22Rv1 (cell line): ENCODE measurements around the gene CAPN13.

Experiments
- H3K27ac ChIP-seq: fragments of 450-650 bp; 2 replicates; pipeline ENCODE4 v1.5.1; 2017
- CTCF ChIP-seq: fragments of 450-650 bp; IDR thresholded peaks from 2 replicates; pipeline ENCODE4 v1.5.1; 2017; ENCODE audit warnings: mild to moderate bottlenecking
- ZFX ChIP-seq: fragments of 450-650 bp; IDR thresholded peaks from 2 replicates; pipeline ENCODE4 v1.6.1; 2017; ENCODE audit warnings: antibody characterized with exemption, borderline replicate concordance

Gene CAPN13

GRCh38 chr2:30821960-30822359 lies 14.7 kb upstream of the CAPN13 start:
- H3K27ac ChIP-seq = no peak overlapping the region
- TF ChIP-seq CTCF (no peak), ZFX (no peak)

- H3K27ac ChIP-seq = no peak overlapping the region
- no peak for TF ChIP-seq ZFX
- no peak for TF ChIP-seq CTCF
These were observed 13.3 kb upstream of the CAPN13 start for GRCh38 chr2:30820381-30821055.

DNA sequence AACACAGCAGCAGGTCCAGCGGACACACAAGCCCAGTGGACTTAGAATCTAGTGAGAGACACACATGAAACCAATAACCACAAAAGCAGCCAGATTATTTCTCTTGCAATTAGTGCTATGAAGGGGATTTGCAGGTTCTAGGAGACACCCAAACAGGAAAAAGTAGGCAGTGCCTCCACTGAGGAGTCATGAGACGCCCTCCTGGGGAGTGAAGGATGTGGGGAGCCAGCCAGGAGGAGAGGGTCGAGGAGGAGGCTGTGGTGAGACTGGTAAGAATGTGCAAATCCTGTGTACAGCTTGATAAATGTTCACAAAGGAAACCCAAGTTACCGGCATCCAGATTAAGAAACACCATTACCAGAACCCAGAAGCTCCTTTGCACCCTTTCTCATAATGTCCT lies 2.7 kb upstream of the CAPN13 start:
- no peak overlapping the region for H3K27ac ChIP-seq
- TF ChIP-seq ZFX (no peak), CTCF (no peak)

- no peak for TF ChIP-seq CTCF
- no peak for TF ChIP-seq ZFX
- H3K27ac ChIP-seq = no peak overlapping the region
These were observed 1.4 kb upstream of the CAPN13 start for GRCh38 chr2:30808695-30809094.

DNA sequence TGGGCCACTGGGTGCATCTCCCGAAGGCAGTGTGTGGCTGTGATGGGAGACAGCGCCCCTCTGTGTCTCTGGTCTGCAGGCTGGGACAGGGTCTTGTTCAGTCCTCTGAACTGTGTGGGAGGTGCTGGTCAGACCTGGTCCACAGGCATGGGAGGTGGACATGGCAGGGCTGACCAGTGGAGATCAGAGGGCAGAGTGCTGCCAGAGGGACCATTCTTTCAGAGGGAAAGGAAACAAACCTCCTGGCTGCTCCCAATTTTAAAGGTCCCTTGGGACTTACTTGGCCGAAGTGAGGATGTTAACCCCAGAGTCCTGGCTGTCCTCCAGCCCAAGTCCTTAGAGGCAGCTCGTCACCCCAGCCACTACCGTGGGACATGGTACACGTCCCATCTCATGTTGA lies 4.0 kb downstream of the CAPN13 start:
- H3K27ac ChIP-seq = no peak overlapping the region
- TF ChIP-seq ZFX = no peak
- no peak for TF ChIP-seq CTCF

GRCh38 chr2:30802611-30803010 lies 4.6 kb downstream of the CAPN13 start:
- no peak for TF ChIP-seq CTCF
- TF ChIP-seq ZFX = no peak
- H3K27ac ChIP-seq = no peak overlapping the region

GRCh38 chr2:30801821-30802455 lies 5.3 kb downstream of the CAPN13 start:
- TF ChIP-seq ZFX = no peak
- no peak for TF ChIP-seq CTCF
- no peak overlapping the region for H3K27ac ChIP-seq
